T-helper 2 cell treated with Interferon-gamma antibody and Interleukin-4, amounts not matched to agents 5 μg/mL and 100 μg/mL, for 36 hours (primary cell): ENCODE data around the gene TEDC1.

Experiments
- DNase-seq: peaks from one replicate; pipeline ENCODE4 v3.0.0; 2021; ENCODE audit warnings: low spot score
- H3K27ac Mint-ChIP-seq: one replicate; pipeline ENCODE4 v1.8.0; 2021; ENCODE audit warnings: mild to moderate bottlenecking, mixed read lengths
- H3K27me3 Mint-ChIP-seq: one replicate; pipeline ENCODE4 v1.8.0; 2021; ENCODE audit warnings: low read depth, mixed read lengths
- H3K36me3 Mint-ChIP-seq: one replicate; pipeline ENCODE4 v1.8.0; 2021; ENCODE audit warnings: low read depth, mixed read lengths
- H3K4me1 Mint-ChIP-seq: one replicate; pipeline ENCODE4 v1.8.0; 2021; ENCODE audit warnings: low read depth, mixed read lengths
- H3K4me3 Mint-ChIP-seq: one replicate; pipeline ENCODE4 v1.8.0; 2022; ENCODE audit warnings: mild to moderate bottlenecking, moderate library complexity, mixed read lengths
- H3K9me3 Mint-ChIP-seq: one replicate; pipeline ENCODE4 v1.8.0; 2021; ENCODE audit warnings: mixed read lengths

TEDC1 gene

DNA sequence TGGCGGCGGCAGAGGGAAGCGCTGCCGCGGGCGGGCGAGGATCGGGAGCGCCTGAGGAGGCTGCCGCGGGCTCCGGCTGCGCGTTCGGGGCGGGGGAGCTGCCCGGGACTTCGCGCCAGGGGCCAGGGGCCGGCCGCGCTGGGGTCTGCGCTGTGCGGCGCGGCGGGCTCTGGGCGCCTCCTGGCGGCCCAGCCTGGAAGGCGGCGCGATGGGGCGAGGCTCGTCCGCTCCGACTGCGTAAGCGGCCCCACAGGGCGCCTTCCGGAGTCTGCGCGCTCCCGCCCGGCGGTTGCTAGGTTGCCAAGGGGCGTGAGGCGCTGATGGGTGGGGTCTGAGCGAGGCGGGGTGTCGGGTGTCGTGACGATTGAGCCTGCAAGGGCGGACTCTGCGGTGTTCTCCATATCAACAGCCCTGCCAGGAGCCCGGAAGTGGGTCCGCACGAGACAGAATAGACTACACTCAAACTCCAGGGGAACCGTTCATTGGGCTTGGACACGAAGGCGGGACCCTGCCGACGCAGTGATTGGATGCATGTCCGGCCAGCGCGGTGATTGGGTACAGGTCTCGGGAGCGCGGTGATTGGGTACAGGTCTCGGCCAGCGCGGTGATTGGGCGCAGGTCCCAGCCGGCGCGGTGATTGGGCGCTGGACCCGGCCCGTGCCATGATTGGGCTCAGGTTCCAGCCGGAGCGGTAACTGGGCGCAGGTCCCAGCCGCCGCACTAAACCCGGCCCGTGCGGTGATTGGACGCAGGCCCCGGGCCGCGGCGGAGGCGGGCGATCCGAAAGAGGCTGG lies at the start of gene TEDC1:
TSS of gene TEDC1 (plus strand) at position 675 of the 794 bp plus-strand sequence. CDS start 130 bp downstream, outside the sequence.
- Mint-ChIP-seq H3K27me3 (no peaks in the 10 kb centered on the region), H3K36me3 (peaks cover 11% of the 10 kb centered on the region), H3K4me1 (peaks cover 11% of the 10 kb centered on the region), H3K4me3 (peak within 1 kb of the TSS; percentile 87), H3K27ac (peak within 1 kb of the TSS; percentile 96), H3K9me3 (no peaks in the 10 kb centered on the region)
- DNase-seq, result peak; percentile 100

DNA sequence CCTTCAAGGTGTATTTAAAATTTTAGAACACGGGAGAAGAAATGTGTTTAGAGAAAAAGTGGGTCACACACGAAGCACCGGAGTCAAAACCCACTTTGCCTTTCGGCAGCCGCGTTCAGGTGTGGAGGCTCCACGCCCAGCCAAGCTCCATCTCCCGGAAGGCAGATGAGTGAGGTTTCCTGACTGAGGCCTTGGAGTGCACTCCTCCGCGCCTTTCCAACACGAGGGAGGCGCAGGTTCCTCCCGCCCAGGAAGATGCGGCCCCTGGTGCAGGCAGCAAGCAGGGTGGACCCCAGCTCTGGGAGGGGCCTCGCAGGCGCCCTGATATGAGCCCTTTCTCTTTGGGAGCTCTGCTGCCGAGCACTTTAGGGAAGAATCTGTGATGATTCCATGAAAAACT lies 48.9 kb upstream of the TEDC1 start:
- Mint-ChIP-seq H3K4me1 (no peaks in the 10 kb centered on the region), H3K36me3 (peaks cover 7% of the 10 kb centered on the region), H3K27ac (no peak overlapping the region), H3K9me3 (no peaks in the 10 kb centered on the region), H3K4me3 (no peak overlapping the region), H3K27me3 (no peaks in the 10 kb centered on the region)
- no peak for DNase-seq

- no peak overlapping the region for H3K27ac Mint-ChIP-seq
- no peaks in the 10 kb centered on the region for H3K27me3 Mint-ChIP-seq
- no peaks in the 10 kb centered on the region for H3K4me1 Mint-ChIP-seq
Measured at GRCh38 chr14:105442834-105443233, 48.2 kb upstream of the TEDC1 start.

DNA sequence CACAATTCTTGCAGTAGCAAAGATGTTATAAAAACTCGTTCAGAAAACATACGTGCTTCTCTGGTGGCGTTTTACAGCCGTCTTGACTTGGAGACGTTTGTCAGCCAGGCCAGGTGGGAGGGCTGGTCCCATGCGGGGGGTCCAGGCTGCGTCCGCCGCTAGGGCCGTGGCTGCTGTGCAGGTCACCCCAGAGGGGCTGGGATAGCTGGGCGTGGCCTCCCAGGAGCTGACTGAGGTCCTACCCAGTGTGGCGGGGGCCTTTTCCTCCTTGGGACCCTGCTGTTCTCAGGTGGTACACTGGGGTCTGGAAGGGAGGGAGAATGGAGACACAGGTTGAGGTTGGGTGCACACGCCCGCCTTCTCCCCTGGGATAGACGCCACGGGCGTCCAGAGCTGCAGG lies 46.2 kb upstream of the TEDC1 start:
- DNase-seq, result no peak
- Mint-ChIP-seq H3K4me3 (no peak overlapping the region), H3K27ac (no peak overlapping the region), H3K36me3 (peaks cover 7% of the 10 kb centered on the region), H3K27me3 (no peaks in the 10 kb centered on the region), H3K9me3 (no peaks in the 10 kb centered on the region), H3K4me1 (no peaks in the 10 kb centered on the region)

More at GRCh38 chr14:105442834-105443233, 48.2 kb upstream of the TEDC1 start:
- H3K36me3 Mint-ChIP-seq, result peaks cover 7% of the 10 kb centered on the region
- H3K9me3 Mint-ChIP-seq, result no peaks in the 10 kb centered on the region
- DNase-seq, result no peak
- no peak overlapping the region for H3K4me3 Mint-ChIP-seq

DNA sequence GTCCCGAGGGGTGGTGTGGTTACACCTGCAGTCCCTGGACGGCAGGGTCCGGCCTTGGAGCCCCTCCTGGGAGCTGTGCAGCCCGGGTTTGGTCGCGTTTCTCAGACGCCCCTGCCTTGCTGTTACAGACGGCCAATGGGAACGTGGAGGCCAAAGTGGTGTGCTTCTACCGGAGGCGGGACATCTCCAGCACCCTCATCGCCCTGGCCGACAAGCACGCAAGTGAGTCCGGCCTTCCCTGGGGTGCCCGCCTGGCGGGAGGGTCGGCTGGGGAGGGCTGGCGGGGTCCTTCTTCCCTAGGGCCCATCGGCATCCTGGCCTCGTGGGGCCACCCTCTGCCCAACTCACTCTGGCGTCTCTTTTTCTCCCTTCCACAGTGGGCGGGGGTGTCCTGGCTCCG lies 45.8 kb upstream of the TEDC1 start:
- H3K36me3 Mint-ChIP-seq, result peaks cover 7% of the 10 kb centered on the region
- DNase-seq, result no peak
- no peaks in the 10 kb centered on the region for H3K9me3 Mint-ChIP-seq
- H3K27me3 Mint-ChIP-seq, result no peaks in the 10 kb centered on the region
- H3K27ac Mint-ChIP-seq, result no peak overlapping the region
- H3K4me1 Mint-ChIP-seq, result no peaks in the 10 kb centered on the region
- no peak overlapping the region for H3K4me3 Mint-ChIP-seq

DNA sequence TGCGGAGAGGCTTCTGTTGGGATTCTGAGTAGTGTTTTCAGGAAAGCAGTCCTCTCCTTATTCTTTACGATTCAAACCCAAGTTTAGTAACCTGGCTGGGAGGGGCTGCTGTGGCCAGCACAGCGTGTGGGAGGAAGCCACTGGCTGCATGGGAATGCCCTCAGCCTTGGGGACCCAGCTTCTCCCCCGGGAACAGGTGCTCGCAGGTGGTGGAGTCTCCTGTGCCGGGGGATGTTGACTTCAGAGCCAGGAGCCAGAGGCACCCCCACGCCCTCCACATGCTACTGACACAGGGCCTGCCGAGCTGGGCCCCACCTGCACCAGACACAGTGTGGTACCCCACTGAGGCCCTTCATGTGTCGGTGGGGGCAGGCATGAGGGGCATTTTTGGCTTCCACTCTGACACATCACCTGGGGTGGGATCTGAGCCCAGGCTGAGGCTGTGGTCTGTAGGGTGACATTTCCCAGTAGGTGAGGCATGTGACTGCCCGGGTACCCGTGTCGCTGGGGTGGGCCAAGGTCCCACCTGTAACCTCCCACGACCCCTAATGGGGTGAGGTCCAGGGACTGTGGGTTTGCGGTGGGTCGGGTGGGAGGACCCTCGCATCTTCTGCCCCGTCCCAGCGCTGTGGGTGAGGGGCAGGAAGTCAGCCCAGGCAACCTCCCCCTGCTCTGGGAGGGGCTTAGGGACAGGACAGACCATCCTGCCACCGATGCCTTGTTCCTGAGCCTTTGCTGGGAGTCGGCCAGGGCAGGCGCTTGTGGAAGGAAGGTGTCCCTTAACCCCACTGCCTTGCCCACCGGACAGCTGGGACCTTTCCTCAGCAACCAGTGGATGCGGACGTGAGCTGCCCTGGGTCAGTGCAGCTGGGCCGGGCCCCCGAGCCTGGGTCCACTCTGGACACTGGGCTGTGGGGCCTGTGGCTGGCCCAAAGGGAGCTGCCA lies 44.9 kb upstream of the TEDC1 start:
- peaks cover 7% of the 10 kb centered on the region for H3K36me3 Mint-ChIP-seq
- no peak overlapping the region for H3K27ac Mint-ChIP-seq
- no peaks in the 10 kb centered on the region for H3K9me3 Mint-ChIP-seq
- no peak overlapping the region for H3K4me3 Mint-ChIP-seq
- H3K27me3 Mint-ChIP-seq, result no peaks in the 10 kb centered on the region
- no peaks in the 10 kb centered on the region for H3K4me1 Mint-ChIP-seq
- DNase-seq, result no peak

DNA sequence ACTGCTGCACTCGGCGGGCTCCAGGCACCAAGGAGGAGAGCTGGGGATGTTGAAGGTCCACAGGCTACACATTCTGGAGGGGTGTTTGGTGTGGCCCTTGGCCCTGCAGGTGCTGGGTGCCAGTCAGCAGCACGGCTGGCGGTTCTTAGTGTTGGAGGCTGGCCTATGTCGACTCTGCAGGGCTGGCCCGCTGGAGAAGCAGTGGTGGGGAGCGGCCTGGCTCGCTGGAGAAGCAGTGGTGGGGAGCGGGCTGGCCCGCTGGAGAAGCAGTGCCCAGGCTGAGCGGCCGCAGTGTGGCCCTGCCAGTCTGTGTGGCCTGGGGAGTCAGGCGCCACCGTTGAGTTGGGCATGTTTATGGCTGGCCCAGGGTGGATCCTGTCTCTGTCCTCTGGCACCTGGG lies 44.1 kb upstream of the TEDC1 start:
- Mint-ChIP-seq H3K36me3 (peaks cover 5% of the 10 kb centered on the region), H3K27ac (no peak overlapping the region), H3K27me3 (no peaks in the 10 kb centered on the region), H3K4me1 (no peaks in the 10 kb centered on the region), H3K4me3 (no peak overlapping the region), H3K9me3 (no peaks in the 10 kb centered on the region)
- DNase-seq, result no peak

DNA sequence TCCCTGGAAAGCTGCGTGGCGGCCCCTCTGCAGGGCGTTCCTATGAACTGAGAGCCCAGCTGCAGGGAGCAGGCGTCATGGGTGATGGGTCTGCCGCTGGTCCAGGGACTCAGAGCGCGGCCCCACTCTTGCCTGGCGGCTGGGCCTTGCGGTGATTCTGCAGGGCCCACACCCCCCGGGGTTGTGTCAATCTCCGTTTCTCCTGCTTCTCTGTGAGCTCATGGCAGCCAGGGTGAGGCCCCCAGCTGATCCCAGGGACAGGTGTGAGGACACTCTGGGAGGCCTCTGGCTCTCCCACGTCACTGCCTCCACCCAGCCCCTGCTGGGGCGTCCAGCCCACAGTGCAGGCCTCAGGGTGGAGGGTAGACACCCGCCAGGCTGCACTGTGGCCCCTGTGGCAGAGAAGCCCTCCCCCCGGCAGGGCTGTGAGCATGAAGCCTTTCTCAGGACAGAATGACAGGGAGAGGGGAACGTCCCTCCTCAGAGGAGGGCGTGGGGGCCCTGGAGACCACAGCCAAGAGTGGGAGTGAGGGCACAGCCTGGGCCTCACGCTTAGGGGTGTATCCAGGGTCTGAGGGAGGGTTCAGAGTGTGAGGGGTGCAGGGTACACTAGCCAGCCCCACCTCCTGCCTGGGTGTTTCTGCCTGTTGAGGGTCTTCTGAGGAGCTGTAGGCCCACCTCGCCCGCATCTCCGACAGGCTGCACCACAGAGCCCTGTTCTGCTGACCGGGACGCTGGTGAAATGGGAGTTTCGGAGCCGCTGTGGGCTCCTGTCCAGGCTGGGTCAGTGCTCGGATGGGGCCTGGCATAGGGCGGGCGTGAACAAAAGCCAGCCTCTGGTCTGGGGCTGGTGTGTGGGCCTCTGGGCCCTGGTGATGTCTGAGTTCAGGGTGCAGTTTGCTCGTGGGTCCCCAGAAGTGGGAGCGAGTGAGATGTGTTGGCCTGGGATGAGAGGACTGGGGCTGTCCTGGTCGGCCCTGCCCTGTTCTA lies 43.1 kb upstream of the TEDC1 start:
- Mint-ChIP-seq H3K36me3 (peaks cover 8% of the 10 kb centered on the region), H3K9me3 (no peaks in the 10 kb centered on the region), H3K4me1 (peaks cover 1% of the 10 kb centered on the region), H3K4me3 (no peak overlapping the region), H3K27ac (no peak overlapping the region), H3K27me3 (no peaks in the 10 kb centered on the region)
- DNase-seq, result no peak

DNA sequence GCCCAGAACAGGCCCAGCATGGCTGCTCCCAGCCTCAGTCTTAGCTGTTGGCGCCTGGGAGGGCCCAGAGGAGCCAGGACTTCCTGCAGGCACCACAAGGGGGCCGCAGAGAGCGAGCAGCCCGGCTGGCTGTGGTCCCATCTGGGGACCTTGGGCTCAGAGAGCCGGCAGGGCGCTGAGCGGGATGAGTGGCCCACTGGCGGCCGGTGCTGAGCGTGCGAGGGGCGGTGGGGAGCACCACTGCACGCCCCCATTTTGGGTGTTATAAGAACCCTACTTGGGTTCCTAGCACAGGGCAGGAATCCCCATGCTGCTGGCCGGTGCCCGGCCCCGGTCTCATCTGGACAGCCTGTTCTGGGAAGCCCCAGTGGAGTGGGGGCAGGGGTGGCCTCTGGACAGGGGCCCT lies 42.3 kb upstream of the TEDC1 start:
- Mint-ChIP-seq H3K4me3 (no peak overlapping the region), H3K4me1 (peaks cover 1% of the 10 kb centered on the region), H3K36me3 (peaks cover 8% of the 10 kb centered on the region), H3K27ac (no peak overlapping the region), H3K9me3 (no peaks in the 10 kb centered on the region), H3K27me3 (no peaks in the 10 kb centered on the region)
- peak; percentile 32 for DNase-seq

- no peak overlapping the region for H3K4me3 Mint-ChIP-seq
- H3K9me3 Mint-ChIP-seq, result no peaks in the 10 kb centered on the region
- H3K27me3 Mint-ChIP-seq, result no peaks in the 10 kb centered on the region
Measured at GRCh38 chr14:105449276-105450122, 41.5 kb upstream of the TEDC1 start.

GRCh38 chr14:105450123-105450505 lies 40.9 kb upstream of the TEDC1 start:
- Mint-ChIP-seq H3K27ac (no peak overlapping the region), H3K4me1 (peaks cover 1% of the 10 kb centered on the region), H3K9me3 (no peaks in the 10 kb centered on the region), H3K4me3 (no peak overlapping the region), H3K27me3 (no peaks in the 10 kb centered on the region), H3K36me3 (peaks cover 13% of the 10 kb centered on the region)
- DNase-seq, result no peak

More at GRCh38 chr14:105449276-105450122, 41.5 kb upstream of the TEDC1 start:
- no peak for DNase-seq
- H3K27ac Mint-ChIP-seq, result no peak overlapping the region
- H3K4me1 Mint-ChIP-seq, result peaks cover 1% of the 10 kb centered on the region
- H3K36me3 Mint-ChIP-seq, result peaks cover 13% of the 10 kb centered on the region

GRCh38 chr14:105450864-105451720 lies 40.0 kb upstream of the TEDC1 start:
- no peaks in the 10 kb centered on the region for H3K27me3 Mint-ChIP-seq
- peaks cover 1% of the 10 kb centered on the region for H3K4me1 Mint-ChIP-seq
- DNase-seq, result no peak
- no peak overlapping the region for H3K27ac Mint-ChIP-seq
- H3K36me3 Mint-ChIP-seq, result peaks cover 18% of the 10 kb centered on the region
- no peaks in the 10 kb centered on the region for H3K9me3 Mint-ChIP-seq
- no peak overlapping the region for H3K4me3 Mint-ChIP-seq
